Measurements from ENCODE around the gene CACNA1B.

- TF ChIP-seq CTCF (IDR thresholded peaks at IDR 0.05) (no peak), EP300 (IDR thresholded peaks at IDR 0.05) (no peak)
Measured at GRCh38 chr9:137973829-137974416, 96.3 kb downstream of the CACNA1B start.
